ENCODE data around the gene NCK2.

Gene NCK2

DNA sequence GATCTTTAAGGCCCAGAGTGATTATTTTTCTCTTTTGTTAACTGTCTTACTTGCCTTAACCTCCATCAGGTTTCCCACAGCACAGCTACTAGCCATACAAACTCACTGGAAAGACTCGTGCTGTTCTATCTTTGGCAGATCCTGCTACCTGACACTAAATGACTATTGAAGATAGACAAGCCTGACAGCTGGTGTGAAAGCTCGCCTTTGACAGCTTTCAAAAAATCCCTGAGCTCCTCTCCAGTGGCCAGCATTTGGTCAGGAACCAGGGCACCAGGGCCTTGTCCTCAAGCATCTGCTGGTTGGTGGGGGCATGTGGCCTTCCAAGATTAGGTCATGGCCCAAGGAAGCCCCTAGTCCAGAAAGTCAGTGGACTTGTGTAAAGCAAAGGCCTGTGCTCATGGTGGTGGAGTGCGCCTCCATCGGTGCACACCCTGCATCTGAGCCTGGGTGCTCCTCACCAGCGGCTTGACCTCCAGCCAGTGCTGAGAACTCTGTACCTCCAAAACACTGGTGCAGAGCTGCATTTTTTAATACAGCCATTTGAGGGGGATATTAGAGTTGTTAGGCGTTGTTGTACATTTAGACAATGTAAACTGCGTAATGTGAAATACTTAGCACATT, 158.5 kb downstream of the NCK2 start:
- Histone ChIP-seq H3K4me3 (ENCODE audit: severe bottlenecking) (no peak overlapping the region), H3K9me3 (ENCODE audit: severe bottlenecking) (no peaks in the 10 kb centered on the region), H3K27me3 (ENCODE audit: insufficient read depth, poor library complexity, severe bottlenecking) (no peaks in the 10 kb centered on the region), H3K4me1 (ENCODE audit: insufficient read depth, poor library complexity, severe bottlenecking) (no peaks in the 10 kb centered on the region), H3K36me3 (ENCODE audit: low read depth) (no peaks in the 10 kb centered on the region), H3K27ac (ENCODE audit: poor library complexity, severe bottlenecking) (no peak overlapping the region)
- TF ChIP-seq, protein P1, sequence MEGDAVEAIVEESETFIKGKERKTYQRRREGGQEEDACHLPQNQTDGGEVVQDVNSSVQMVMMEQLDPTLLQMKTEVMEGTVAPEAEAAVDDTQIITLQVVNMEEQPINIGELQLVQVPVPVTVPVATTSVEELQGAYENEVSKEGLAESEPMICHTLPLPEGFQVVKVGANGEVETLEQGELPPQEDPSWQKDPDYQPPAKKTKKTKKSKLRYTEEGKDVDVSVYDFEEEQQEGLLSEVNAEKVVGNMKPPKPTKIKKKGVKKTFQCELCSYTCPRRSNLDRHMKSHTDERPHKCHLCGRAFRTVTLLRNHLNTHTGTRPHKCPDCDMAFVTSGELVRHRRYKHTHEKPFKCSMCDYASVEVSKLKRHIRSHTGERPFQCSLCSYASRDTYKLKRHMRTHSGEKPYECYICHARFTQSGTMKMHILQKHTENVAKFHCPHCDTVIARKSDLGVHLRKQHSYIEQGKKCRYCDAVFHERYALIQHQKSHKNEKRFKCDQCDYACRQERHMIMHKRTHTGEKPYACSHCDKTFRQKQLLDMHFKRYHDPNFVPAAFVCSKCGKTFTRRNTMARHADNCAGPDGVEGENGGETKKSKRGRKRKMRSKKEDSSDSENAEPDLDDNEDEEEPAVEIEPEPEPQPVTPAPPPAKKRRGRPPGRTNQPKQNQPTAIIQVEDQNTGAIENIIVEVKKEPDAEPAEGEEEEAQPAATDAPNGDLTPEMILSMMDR (IDR thresholded peaks at IDR 0.05; ENCODE audit: poor library complexity, severe bottlenecking): no peak
- ATAC-seq (ENCODE audit: low read depth) (no peak), DNase-seq (ENCODE audit: low spot score) (no peak)

DNA sequence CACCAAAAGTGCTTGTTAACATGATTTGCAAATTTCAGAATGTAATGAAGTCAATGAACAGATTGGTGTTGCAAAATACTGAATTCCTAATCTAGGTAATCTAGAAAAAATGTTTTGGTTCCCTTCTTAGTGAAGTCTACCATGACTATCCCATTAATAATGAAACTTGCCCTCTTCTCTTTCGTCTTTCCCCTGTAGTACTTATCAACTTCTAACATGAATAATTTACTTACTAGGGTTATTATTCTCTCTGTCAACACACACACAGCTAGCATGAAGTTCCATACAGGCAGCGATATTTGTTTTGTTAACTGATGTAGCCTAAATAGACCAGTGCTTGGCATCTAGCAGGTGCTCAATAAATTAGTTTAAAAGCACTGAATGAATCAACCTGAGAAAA, 160.2 kb downstream of the NCK2 start:
- no peaks in the 10 kb centered on the region for H3K36me3 ChIP-seq (ENCODE audit: low read depth)
- no peak for DNase-seq (ENCODE audit: low spot score)
- ATAC-seq (ENCODE audit: low read depth): no peak
- no peaks in the 10 kb centered on the region for H3K9me3 ChIP-seq (ENCODE audit: severe bottlenecking)
- no peak overlapping the region for H3K27ac ChIP-seq (ENCODE audit: poor library complexity, severe bottlenecking)
- TF ChIP-seq, protein P1 (IDR thresholded peaks at IDR 0.05; ENCODE audit: poor library complexity, severe bottlenecking): no peak
- H3K27me3 ChIP-seq (ENCODE audit: insufficient read depth, poor library complexity, severe bottlenecking): no peaks in the 10 kb centered on the region
- no peak overlapping the region for H3K4me3 ChIP-seq (ENCODE audit: severe bottlenecking)
- no peaks in the 10 kb centered on the region for H3K4me1 ChIP-seq (ENCODE audit: insufficient read depth, poor library complexity, severe bottlenecking)

DNA sequence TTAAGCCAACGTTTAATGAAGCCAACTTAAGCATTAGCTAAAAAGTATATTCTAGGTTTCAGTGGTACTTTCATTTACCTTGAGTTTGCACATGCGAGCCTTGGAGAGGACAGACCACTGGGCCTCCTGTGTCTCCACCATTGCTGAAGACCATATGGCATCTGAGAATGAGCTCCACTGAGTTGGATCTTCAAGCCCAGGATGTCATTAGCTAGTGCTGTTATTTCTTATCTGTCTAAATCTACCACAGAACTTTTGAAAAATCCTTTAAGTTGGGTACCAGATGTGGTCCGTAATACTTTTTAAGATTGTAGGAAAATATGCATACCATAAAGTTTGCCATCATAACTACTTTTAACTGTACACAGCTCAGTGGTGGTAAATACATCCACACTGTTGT, 161.8 kb downstream of the NCK2 start:
- H3K4me1 ChIP-seq (ENCODE audit: insufficient read depth, poor library complexity, severe bottlenecking): no peaks in the 10 kb centered on the region
- H3K36me3 ChIP-seq (ENCODE audit: low read depth): no peaks in the 10 kb centered on the region
- no peak overlapping the region for H3K27ac ChIP-seq (ENCODE audit: poor library complexity, severe bottlenecking)
- H3K27me3 ChIP-seq (ENCODE audit: insufficient read depth, poor library complexity, severe bottlenecking): no peaks in the 10 kb centered on the region
- H3K9me3 ChIP-seq (ENCODE audit: severe bottlenecking): no peaks in the 10 kb centered on the region
- no peak for DNase-seq (ENCODE audit: low spot score)
- TF ChIP-seq, protein P1 (IDR thresholded peaks at IDR 0.05; ENCODE audit: poor library complexity, severe bottlenecking): no peak
- no peak for ATAC-seq (ENCODE audit: low read depth)
- no peak overlapping the region for H3K4me3 ChIP-seq (ENCODE audit: severe bottlenecking)

DNA sequence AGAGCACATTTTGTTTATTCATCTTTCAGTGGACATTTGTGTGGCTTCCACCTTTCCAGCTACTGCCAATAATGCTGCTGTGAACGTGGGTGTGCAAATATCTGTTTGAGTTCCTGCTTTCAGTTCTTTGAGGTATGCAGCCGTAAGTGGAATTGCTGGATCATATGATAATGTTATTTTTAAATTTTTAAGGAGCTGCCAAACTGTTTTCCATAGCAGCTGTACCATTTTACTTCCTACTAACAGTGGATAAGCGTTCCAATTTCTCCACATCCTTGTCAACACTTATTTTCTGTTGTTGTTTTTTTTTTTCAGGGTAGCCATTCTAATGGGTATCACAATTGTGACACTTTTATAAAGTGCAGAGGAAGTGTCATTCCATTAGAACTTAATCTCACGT, 162.5 kb downstream of the NCK2 start:
- ATAC-seq (ENCODE audit: low read depth): no peak
- Histone ChIP-seq H3K27ac (ENCODE audit: poor library complexity, severe bottlenecking) (no peak overlapping the region), H3K9me3 (ENCODE audit: severe bottlenecking) (no peaks in the 10 kb centered on the region), H3K4me3 (ENCODE audit: severe bottlenecking) (no peak overlapping the region), H3K27me3 (ENCODE audit: insufficient read depth, poor library complexity, severe bottlenecking) (no peaks in the 10 kb centered on the region), H3K36me3 (ENCODE audit: low read depth) (no peaks in the 10 kb centered on the region), H3K4me1 (ENCODE audit: insufficient read depth, poor library complexity, severe bottlenecking) (no peaks in the 10 kb centered on the region)
- DNase-seq (ENCODE audit: low spot score): no peak
- TF ChIP-seq, protein P1 (IDR thresholded peaks at IDR 0.05; ENCODE audit: poor library complexity, severe bottlenecking): no peak

DNA sequence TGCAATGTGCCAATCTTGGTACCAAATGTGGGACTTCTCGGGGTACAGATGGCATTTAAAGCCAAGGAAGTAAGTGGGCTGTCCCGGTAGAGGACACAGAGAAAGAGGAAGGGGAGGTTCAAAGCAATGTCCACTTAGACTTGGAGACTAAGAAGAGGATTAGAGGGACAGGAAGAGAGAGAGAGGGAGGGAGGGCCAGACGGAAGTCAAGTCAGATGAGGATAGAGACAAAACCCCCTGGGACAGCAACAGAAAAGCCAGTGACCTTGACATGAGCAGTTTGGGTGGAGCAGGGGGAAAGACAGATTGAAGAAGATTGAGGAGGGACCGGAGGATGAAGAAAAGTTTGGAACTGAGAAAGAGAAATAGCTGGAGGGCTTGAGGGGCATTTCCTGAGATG, 164.5 kb downstream of the NCK2 start:
- Histone ChIP-seq H3K27ac (ENCODE audit: poor library complexity, severe bottlenecking) (no peak overlapping the region), H3K4me1 (ENCODE audit: insufficient read depth, poor library complexity, severe bottlenecking) (no peaks in the 10 kb centered on the region), H3K4me3 (ENCODE audit: severe bottlenecking) (no peak overlapping the region), H3K36me3 (ENCODE audit: low read depth) (no peaks in the 10 kb centered on the region), H3K9me3 (ENCODE audit: severe bottlenecking) (no peaks in the 10 kb centered on the region), H3K27me3 (ENCODE audit: insufficient read depth, poor library complexity, severe bottlenecking) (no peaks in the 10 kb centered on the region)
- TF ChIP-seq, protein P1 (IDR thresholded peaks at IDR 0.05; ENCODE audit: poor library complexity, severe bottlenecking): no peak
- no peak for DNase-seq (ENCODE audit: low spot score)
- ATAC-seq (ENCODE audit: low read depth): no peak
